NCI-H2107 treated with DMSO at 0.1 percent for 48 hours (cell line): Measurements from ENCODE around the gene FBXO27.
A peak's percentile ranks its signal among the peaks of the same experiment; 100 is the strongest.
"Not testable (repeated sequence)": the region's sequence is repeated elsewhere in the genome, so short reads cannot be mapped to it uniquely, and the experiment has no call there.

Experiments
- DNase-seq: peaks from one replicate; lab custom pipeline; 2025; ENCODE audit not compliant: unreplicated experiment; lab: John Stamatoyannopoulos, UW

FBXO27 gene, protein sequence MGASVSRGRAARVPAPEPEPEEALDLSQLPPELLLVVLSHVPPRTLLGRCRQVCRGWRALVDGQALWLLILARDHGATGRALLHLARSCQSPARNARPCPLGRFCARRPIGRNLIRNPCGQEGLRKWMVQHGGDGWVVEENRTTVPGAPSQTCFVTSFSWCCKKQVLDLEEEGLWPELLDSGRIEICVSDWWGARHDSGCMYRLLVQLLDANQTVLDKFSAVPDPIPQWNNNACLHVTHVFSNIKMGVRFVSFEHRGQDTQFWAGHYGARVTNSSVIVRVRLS

DNA sequence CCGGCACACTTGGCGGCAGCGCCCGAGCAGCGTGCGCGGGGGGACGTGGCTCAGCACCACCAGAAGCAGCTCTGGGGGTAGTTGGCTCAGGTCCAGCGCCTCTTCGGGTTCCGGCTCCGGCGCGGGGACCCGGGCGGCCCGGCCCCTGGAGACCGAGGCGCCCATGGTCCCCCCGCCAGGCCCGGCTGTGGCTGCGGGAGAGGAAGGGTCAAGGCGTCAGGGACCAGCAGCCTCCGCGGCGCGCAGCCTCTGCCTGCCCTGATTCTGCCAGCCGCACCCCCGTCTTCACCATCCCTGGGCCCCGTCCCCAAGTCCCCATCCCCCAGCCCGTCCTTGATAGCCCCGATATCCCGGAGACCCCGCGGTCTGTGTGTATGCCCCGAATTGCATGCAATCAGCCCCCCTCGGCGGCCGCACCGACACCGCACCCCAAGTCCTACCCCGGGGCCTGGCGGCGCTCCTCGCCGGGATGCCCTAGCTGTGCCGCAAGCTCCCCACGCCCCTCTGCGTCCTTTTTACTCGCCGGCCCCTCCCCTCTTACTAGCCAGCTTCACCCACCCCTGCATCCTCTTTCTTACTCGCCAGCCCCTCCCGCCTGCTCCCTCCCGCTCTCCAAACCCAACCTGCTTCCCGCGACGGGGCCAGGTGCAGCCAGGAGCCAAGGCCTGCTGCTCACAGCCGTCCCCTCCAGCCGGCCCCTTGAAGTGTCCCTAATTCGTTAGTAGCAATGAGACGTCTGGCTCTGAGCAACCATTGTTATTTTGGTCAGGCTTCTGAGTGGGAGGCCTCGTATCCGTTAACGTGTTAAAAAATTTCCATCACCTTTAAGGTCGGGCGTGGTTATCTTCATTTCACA is at the start of gene FBXO27:
FBXO27 (minus strand) TSS at position 487 of the 856 bp plus-strand sequence; CDS start at position 165, 322 bp downstream.
- DNase-seq: peak; percentile 3

DNA sequence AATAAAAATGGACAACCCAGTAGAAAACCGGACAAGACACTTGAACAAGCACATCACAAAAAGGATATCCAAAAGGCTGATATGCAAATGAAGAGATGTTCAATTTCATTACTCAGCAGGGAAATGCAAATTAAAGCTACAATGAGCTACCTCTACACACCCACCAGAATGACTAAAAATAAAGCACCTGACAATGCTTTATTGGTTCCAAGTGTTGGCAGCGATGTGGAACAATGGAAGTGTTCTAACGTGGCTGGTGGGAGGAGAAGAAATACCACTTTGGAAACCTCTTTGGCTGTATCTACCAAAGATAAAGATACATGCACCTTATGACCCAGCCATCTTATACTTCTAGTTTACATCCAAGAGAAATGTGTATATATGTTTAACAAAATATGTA is 48.1 kb upstream of the FBXO27 start:
- DNase-seq: no peak

DNA sequence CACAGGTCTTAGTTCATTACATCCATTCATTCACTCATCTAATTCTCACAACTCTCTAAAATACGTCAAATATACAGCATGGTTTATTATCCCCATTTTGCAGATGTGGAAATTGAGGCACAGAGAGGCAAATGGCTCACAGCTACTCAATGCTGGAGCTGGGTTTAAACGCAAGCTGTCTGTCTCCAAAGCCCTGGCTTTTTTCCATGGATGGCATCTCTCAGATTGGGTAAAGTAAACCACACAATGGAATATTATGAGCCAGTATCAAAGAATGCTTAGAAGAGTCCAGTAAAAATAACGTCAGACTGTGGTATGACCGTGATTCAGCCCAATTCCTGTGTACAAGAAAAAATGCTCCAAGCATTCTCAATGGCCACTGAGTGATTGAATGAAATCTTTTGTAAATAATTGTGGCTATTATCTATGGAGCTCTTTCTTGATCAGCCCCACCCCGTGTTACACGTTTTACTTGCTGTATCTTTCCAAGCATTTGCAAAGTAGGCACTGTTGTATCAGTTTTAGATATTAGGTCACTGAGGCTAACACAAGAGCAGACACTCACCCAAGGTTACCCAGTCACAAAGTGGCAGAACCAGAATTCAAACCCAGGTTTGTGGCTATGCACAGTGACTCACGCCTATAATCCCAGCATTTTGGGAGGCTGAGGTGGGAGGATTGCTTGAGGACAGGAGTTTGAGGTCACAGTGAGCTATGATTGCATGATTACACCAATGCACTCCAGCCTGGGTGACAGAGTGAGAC is 46.3 kb upstream of the FBXO27 start:
- DNase-seq: no peak

DNA sequence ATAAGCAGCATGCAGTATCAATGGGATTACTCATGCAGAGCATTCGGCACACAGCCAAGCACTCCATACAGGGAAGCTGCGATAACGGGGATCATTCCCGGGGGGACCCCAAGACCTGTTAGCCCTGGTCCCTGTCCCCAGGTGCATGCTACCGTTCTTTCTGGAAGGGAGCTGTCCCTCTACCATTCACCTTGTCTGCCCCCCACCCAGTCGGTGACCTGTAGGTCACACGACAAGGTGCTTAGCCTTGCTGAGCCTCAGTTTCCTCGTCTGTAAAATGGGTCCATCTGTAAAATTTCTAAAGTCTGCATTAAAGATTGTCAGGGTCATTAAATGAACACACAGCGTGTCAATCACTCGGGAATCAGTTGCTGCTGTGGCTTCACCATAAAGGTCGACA is 45.0 kb upstream of the FBXO27 start:
- DNase-seq: no peak

DNA sequence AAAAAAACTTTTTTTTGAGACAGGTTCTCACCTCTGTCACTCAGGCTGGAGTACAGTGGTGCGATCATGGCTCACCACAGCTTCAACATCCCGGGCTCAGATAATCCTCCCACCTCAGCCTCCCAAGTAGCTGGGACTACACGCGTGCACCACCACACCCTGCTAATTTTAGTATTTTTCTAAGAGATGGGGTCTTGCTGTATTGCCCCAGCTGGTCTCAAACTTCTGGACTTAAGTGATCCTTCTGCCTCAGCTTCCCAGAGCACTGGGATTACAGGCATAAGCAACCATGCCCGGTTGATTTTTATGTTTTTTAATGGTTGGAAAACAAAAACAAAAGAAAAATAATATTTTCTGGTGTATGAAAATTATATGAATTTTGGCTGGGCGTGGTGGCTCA is 42.6 kb upstream of the FBXO27 start:
- DNase-seq: no peak

DNA sequence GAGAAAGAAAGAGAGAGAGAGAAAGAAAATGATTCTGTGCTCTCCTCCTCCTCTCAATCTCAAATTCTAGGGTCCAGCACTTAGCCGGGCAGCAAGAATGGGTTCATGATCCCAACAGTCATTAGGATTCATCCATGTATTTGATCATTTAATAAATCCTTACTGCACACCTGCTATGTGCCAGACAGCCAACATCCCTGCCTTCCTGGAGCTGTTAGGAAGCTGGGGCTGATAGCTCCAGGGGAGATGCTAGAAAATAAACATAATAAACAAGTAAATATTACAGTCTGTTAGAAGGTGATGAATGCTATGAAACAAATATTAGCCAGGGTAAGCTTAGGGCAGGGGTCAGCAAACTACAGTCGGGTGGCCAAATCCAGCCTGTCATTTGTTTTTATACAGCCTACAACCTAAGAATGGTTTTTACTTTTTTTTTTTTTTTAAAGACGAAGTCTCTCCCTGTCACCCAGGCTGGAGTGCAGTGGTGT is 41.9 kb upstream of the FBXO27 start:
- no peak for DNase-seq

DNA sequence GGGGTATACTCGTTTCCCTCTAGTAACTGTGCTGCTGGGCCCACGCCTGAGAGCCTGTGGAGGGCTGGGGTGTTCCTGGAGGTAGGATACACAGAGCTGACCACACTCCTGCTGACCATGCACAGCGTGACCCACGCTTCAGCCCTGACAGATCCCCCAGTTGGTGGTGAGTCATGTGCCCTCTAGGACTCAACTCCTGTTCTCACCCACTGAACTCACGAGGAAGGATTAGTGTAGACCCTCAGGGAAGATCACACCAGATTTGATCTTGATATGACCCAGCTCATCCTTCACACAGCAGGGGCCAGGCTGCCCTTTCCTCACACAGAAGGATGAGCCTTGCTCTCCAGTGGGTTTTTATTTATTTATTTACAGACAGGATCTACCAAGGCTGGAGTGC is 38.5 kb upstream of the FBXO27 start:
- no peak for DNase-seq

DNA sequence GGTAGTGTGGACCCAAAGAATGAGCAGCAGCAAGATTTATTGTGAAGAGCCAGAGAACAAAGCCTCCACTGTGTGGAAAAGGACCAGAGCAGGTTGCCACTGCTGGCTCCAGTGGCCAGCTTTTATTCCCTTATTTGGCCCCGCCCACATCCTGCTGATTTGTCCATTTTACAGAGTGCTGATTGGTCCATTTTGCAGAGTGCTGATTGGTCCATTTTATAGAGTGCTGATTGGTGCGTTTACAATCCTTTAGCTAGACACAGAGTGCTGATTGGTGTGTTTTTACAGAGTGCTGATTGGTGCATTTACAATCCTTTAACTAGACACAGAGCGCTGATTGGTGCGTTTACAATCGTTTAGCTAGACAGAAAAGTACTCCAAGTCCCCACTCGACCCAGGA is 35.9 kb upstream of the FBXO27 start:
- not testable (repeated sequence) for DNase-seq

DNA sequence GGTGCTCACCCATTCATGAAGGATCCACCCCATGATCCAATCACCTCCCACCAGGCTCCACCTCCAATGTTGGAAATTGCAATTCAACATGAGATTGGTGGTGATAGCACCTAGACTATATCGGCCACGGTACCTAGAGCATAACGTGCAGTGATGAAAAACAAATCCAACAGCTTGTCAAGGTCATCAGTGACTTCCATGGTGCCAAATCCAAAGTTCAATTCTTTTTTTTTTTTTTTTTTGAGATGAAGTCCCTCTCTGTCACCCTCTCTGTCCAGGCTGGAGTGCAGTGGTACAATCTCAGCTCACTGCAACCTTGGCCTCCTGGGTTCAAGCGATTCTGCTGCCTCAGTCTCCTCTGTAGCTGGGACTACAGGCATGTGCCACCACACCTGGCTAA is 34.8 kb upstream of the FBXO27 start:
- DNase-seq: no peak

DNA sequence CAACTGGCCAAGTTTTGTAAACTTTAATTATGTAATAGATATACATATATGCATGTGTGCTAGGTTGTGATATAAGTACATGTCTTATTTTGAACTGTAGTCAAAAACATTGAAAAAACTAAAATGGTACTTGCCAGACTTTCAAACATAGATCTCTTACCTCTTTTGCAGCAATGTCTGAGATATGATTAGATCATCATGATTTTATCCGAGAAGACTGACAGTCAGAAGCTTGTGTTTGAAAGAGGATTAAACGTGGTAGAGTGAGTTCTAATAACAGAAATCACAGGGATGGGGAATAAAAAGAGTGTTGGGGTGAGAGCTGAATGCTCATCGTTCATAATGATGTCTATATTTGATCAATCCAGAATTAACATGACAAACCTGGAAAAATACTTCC is 33.6 kb upstream of the FBXO27 start:
- DNase-seq: no peak

DNA sequence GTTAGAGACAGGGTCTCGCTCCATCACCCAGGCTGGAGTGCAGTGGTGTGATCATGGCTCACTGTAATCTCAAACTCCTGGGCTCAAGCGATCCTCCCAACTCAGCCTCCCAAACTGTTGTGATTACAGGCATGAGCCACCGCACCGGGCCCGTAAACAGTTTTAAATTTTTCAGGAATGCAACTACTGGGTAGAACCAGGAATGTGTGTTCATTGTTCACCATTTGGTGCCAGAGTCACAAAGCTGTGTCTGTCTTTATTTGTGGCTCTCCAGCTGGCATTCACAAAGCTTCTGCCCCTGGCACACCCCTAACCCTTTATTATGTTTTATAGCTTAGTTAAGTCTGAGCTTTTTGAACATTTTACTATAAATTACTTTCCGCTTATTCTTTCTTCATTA is 32.1 kb upstream of the FBXO27 start:
- DNase-seq: no peak

DNA sequence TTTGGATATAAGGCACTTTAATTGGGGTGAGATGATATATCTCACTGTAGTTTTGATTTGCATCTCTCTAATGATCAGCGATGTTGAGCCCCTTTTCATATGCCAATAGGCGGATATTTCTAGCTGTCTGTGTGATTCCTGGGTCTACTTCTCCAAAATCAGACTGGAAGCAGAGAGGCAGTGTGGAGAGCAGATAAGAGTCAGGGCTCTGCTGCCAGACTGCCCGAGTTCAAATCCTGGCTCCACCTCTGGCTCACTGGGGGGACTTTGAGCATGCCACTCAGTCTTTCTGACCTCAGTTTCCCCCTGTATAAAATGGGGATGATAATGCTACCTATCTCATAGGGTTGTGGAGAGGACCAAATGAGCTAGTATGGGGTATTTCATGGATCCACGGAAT is 27.8 kb upstream of the FBXO27 start:
- DNase-seq: no peak

DNA sequence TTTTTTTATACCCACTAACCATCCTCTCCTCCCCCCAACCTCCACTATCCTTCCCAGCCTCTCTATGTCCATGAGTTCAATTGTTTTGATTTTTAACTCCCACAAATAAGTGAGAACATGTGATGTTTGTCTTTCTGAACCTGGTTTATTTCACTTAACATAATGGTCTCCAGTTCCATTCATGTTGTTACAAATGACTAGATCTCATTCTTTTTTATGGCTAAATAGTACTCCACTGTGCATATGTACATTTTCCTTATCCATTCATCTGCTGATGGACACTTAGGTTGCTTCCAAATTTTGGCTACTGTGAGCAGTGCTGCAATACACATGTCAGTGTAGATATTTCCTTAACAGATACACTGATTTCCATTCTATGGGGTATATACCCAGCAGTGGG is 27.0 kb upstream of the FBXO27 start:
- DNase-seq: no peak

DNA sequence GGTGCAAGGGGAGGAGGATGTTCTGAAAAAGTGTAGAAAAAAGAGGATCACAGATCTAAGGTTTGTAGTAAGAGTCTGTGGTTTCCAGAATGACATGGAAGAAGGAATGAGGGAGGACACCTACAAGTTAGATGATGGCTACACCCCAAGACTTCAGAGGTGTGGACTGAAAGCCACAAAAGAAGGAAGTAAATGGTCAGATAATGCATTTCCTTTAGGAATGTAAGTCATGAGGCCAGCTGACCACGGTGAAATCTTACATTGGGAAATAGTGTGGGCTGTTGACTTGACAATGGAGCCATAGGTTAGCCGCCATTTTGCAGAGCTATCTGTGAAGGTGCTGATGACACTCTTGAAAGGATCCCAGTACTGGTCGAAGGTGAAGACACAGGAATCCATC is 25.3 kb upstream of the FBXO27 start:
- no peak for DNase-seq

DNA sequence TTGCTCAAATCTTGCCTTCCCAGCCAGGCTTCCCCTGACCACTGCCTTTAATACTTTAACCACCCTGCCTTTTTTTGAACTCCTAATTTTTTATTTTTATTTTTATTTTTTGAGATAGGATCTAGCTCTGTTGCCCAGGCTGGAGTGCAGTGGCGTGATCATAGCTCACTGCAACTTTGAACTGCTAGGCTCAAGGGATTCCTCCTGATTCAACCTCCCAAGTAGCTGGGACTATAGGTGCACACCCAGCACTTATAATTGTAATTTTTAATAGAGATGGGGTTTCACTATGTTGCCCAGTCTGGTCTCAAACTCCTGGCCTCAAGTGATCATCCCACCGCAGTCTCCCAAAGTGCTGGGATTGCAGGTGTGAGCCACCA is 21.7 kb upstream of the FBXO27 start:
- DNase-seq: no peak

DNA sequence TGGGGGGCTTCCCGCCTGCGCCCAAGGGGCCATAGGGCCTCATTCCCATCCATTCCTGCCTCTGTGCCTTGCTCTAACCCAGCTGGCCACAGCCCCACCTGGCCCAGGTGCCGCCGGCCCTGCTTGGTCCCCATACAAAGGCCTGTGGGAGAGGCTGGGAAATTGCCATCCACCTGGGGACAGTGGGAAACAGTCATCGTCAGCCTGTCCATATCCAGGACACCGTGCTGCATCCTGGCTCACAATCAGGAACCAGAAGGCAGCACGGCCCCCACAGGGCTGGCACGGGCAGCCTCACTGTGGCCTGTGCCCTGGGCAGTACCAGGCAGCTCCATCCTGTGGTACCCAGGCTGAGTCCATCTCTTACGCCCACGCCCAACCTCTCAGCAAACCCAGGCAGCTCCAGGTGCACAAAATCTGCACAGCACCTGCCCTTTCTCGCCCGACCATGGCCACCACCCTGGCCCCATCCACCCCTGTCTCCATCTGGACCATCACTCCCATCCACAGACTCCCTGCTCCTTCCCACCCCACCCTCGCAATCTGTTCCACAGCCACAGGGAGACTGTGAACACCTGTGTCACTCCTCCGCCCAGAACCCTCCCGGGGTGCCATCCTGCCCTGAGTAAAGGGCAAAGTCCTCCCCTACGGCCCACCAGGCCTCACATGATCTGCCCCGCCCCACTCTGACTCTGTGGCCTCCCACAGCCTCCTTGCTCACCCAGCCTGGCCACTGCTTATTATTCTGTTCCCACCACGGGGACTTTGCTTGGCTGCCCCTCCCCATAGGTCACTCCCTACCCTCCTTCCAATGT is 21.1 kb upstream of the FBXO27 start:
- no peak for DNase-seq

DNA sequence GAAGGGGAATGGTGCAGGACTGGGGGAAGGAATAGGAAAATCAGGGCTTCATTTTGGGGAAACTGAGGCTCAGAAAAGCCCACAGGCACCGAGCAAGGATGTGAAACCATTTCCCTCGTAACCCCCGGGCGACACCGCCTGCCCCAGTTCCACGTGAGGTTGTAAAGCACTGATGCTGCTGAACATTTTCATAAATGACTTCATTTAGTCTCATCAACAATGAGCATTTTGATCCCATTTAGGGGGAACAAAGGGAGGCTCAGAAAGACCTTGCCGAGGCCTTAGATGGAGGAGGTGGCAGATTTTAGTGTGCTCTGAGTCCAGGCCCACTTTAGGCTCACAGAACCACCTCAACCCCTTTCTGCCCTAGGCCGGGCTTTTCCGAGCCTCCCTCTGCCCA is 20.5 kb upstream of the FBXO27 start:
- no peak for DNase-seq

DNA sequence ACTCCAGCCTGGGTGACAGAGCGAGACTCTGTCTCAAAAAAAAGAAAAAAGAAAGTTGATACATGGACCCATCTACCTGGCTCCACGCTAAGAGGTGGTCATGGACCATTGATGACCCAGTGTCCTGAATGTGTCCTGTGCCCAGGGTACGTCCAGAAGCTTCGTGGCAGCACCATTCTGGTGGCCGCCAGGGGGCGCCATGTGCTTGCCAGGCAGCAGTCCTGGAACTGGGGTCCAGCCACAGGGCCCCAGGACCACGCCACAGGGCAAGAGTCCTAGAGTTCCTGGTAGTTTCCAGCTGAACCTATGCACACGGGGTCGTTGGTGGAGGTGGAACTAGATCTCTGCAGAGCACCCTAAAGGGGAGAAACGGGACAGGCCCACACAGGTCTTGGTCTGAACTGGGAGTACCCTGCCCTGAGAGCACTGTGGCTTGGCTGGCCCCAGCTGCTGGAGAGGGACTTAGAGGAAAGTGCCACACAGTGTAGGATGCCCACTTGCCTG is 19.9 kb upstream of the FBXO27 start:
- DNase-seq: no peak

DNA sequence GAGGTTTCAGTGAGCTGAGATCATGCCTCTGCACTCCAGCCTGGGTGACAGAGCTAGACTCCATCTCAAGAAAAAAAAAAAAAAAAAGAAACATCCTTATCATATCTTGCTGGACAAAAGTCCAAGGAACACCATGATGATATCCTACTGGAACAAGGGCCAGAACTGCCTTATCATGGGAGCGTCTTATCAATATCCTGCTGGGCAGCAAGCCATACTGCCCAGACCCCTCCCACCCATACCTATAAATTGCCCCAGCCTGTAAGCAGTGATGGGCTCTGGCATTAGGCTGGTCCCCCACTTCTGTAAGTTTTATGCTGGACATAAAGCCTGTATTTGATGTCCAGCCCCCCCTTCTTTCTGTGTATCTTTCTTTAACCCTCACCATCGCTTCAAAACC is 14.7 kb upstream of the FBXO27 start:
- DNase-seq: no peak

DNA sequence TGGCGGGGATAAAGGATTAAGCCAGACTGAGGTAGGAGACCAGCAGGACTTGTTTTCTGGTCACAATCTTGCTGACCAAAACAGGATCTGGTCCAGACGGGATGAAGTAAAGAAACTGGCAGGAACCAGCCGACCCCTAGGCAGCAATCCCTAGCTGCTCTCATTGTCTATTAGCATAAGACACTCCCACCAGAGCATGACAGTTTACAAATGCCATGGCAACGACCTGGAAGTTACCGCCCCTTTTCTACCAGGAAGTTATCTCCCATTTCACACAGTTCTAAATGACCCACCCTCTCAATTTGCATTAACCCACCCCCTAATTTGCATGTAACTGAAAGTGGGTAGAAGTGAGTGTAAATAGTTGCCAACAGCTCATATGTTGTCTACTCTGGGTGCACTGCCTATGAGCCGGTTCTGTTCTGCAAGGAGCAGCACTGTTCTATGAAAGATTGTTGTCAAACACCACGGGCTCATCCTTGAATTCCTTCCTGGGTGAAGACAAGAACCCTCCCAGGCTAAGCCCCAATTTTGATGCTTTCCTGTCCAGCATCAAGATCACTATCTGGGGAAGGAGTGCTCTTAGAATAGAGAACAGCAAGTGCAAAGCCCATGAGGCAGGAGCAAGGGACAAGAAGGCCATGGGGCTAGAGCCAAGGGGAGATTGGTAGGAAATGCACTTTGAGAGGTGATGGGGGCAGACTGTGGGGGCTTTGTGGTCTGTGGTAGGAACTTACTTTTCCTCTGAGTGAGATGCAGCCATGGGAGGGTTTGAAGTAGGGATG is 13.9 kb upstream of the FBXO27 start:
- DNase-seq: no peak
